AG09319 (cell line): ENCODE data around the gene MRPL24.

Source experiments
- DNase-seq: peaks from one replicate; pipeline ENCODE4 v3.0.0-alpha.2; 2010; ENCODE audit warnings: low read depth; ENCODE audit errors: extremely low read depth
- CTCF ChIP-seq: IDR thresholded peaks from 2 replicates; pipeline ENCODE4 v1.5.1; 2011; ENCODE audit warnings: low read depth, mild to moderate bottlenecking, inconsistent platforms, low read length, moderate library complexity

The MRPL24 gene

GRCh38 chr1:156750191-156750672, 9.3 kb upstream of the MRPL24 start:
- no peak for DNase-seq
- TF ChIP-seq CTCF = no peak

- TF ChIP-seq CTCF = no peak
- DNase-seq = no peak
Measured at GRCh38 chr1:156749419-156750118, 8.7 kb upstream of the MRPL24 start.

GRCh38 chr1:156748670-156749418, 8.0 kb upstream of the MRPL24 start:
- TF ChIP-seq CTCF = no peak
- DNase-seq = no peak

GRCh38 chr1:156747742-156748669, 7.1 kb upstream of the MRPL24 start:
- DNase-seq = no peak
- TF ChIP-seq CTCF = no peak

- peak; percentile 93 for DNase-seq
- TF ChIP-seq CTCF = peak; percentile 16
Measured at GRCh38 chr1:156746728-156747631, 6.1 kb upstream of the MRPL24 start.

- DNase-seq = no peak
- no peak for TF ChIP-seq CTCF
Measured at GRCh38 chr1:156746406-156746727, 5.5 kb upstream of the MRPL24 start.
